ENCODE measurements around the gene PLEKHM3.
"Not testable (repeated sequence)": the region's sequence is repeated elsewhere in the genome, so short reads cannot be mapped to it uniquely, and the experiment has no call there.

DNA sequence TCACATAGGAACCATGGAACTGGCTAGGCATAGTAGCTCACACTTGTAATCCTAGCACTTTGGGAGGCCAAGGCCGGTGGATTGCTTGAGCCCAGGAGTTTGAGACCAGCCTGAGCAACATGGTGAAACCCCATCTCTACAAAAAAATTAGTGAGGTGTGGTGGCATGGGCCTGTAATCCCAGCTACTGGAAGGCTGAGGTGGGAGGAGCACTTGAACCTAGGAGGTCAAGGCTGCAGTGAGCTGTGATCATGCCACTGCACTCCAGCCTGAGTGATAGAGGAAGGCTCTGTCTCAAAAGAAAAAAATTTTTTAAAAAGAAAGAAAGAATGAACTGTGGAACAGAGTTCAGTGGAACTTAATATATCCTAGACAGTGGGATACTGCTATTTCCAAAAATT, 76.1 kb downstream of the PLEKHM3 start:
- not testable (repeated sequence) for TF ChIP-seq EZH2 (IDR thresholded peaks at IDR 0.05; ENCODE audit: insufficient read depth, poor library complexity, severe bottlenecking); EZH2phosphoT487 (IDR thresholded peaks at IDR 0.05; ENCODE audit: insufficient read depth, low read depth)
